Mesenchymal stem cell (in vitro differentiated cells and primary cell): ENCODE measurements around the gene MDP1.

Source experiments
- DNase-seq: peaks from one replicate; pipeline ENCODE4 v3.0.0-alpha.2; 2013
- H2AFZ ChIP-seq: one replicate; pipeline ENCODE4 v1.6.1; 2013; ENCODE audit warnings: low read depth, mild to moderate bottlenecking, control low read depth, inconsistent platforms, low read length, moderate library complexity
- H2AK5ac ChIP-seq: 2 replicates; pipeline ENCODE4 v1.6.1; 2013; ENCODE audit warnings: low read length, moderate library complexity, mild to moderate bottlenecking, inconsistent platforms; ENCODE audit not compliant: severe bottlenecking
- H2BK120ac ChIP-seq: one replicate; pipeline ENCODE4 v1.6.1; 2013; ENCODE audit warnings: low read depth, mild to moderate bottlenecking, inconsistent platforms, low read length, moderate library complexity
- H2BK12ac ChIP-seq, 2 experiments: one replicate each; pipeline ENCODE4 v1.6.1; 2013; ENCODE audit warnings: inconsistent platforms in 2 of 2, low read length in 2 of 2, mild to moderate bottlenecking in 2 of 2, moderate library complexity in 2 of 2, control low read depth in 1 of 2
- H2BK15ac ChIP-seq: one replicate; pipeline ENCODE4 v1.6.1; 2013; ENCODE audit warnings: mild to moderate bottlenecking, low read depth, inconsistent platforms; ENCODE audit not compliant: poor library complexity, severe bottlenecking
- H2BK5ac ChIP-seq: 2 replicates; pipeline ENCODE4 v1.6.1; 2013; ENCODE audit warnings: low read depth, mild to moderate bottlenecking, low read length, control low read depth, inconsistent platforms; ENCODE audit not compliant: poor library complexity, severe bottlenecking
- H3K14ac ChIP-seq, 2 experiments: one replicate each; pipeline ENCODE4 v1.6.1; 2013; ENCODE audit warnings: inconsistent platforms in 2 of 2, low read length in 2 of 2, control low read depth in 1 of 2, mild to moderate bottlenecking in 1 of 2, moderate library complexity in 1 of 2
- H3K18ac ChIP-seq, 2 experiments: one replicate each; pipeline ENCODE4 v1.6.1; 2013; ENCODE audit warnings: inconsistent platforms in 2 of 2, low read length in 2 of 2, control low read depth in 1 of 2, low read depth in 1 of 2, mild to moderate bottlenecking in 1 of 2
- H3K23ac ChIP-seq, 2 experiments: one replicate each; pipeline ENCODE4 v1.6.1; 2013; ENCODE audit warnings: inconsistent platforms in 2 of 2, low read length in 2 of 2, mild to moderate bottlenecking in 2 of 2, moderate library complexity in 2 of 2, control low read depth in 1 of 2
- H3K27ac ChIP-seq: 2 replicates; pipeline ENCODE4 v1.5.1; 2013; ENCODE audit warnings: mild to moderate bottlenecking, moderate library complexity, low read length, control low read depth, inconsistent platforms; ENCODE audit not compliant: poor library complexity, severe bottlenecking
- H3K27me3 ChIP-seq, 2 experiments: 2 replicates each; pipeline versions ENCODE4 v1.6.1 to v1.7.0; 2013; ENCODE audit warnings: low read length in 2 of 2, mild to moderate bottlenecking in 2 of 2, moderate library complexity in 2 of 2, control low read depth in 1 of 2, inconsistent platforms in 1 of 2; ENCODE audit not compliant: control insufficient read depth in 1 of 2, insufficient read depth in 1 of 2
- H3K36me3 ChIP-seq, 2 experiments: 2 replicates each; pipeline versions ENCODE4 v1.6.1 to v1.7.0; 2013; ENCODE audit warnings: low read length in 2 of 2, control low read depth in 1 of 2, inconsistent platforms in 1 of 2, low read depth in 1 of 2, mild to moderate bottlenecking in 1 of 2; ENCODE audit not compliant: insufficient read depth in 2 of 2, control insufficient read depth in 1 of 2
- H3K4ac ChIP-seq, 2 experiments: one replicate each; pipeline ENCODE4 v1.6.1; 2013; ENCODE audit warnings: inconsistent platforms in 2 of 2, low read length in 2 of 2, mild to moderate bottlenecking in 2 of 2, moderate library complexity in 2 of 2, control low read depth in 1 of 2, low read depth in 1 of 2
- H3K4me1 ChIP-seq: 2 replicates; pipeline ENCODE4 v1.6.1; 2013; ENCODE audit warnings: low read depth, low read length, control low read depth; ENCODE audit not compliant: control insufficient read depth, insufficient read depth
- H3K4me2 ChIP-seq: 2 replicates; pipeline ENCODE4 v1.6.1; 2013; ENCODE audit warnings: low read length, mild to moderate bottlenecking, inconsistent platforms; ENCODE audit not compliant: poor library complexity, severe bottlenecking
- H3K4me3 ChIP-seq, 2 experiments: 2 replicates each; pipeline versions ENCODE4 v1.5.1 to v1.7.0; 2013; ENCODE audit warnings: low read length in 2 of 2, mild to moderate bottlenecking in 2 of 2, control low read depth in 1 of 2, low read depth in 1 of 2; ENCODE audit not compliant: insufficient read depth in 1 of 2
- H3K79me1 ChIP-seq: replicated peaks from 2 replicates; pipeline ENCODE4 v1.6.1; 2013; ENCODE audit warnings: mild to moderate bottlenecking, control low read depth, low read length, inconsistent platforms; ENCODE audit not compliant: poor library complexity, severe bottlenecking
- H3K9ac ChIP-seq: 2 replicates; pipeline ENCODE4 v1.7.0; 2013; ENCODE audit warnings: mild to moderate bottlenecking, low read length, moderate library complexity
- H3K9me3 ChIP-seq: 2 replicates; pipeline ENCODE4 v1.7.0; 2013; ENCODE audit warnings: mild to moderate bottlenecking, low read length; ENCODE audit not compliant: control insufficient read depth
- H4K8ac ChIP-seq: one replicate; pipeline ENCODE4 v1.6.1; 2013; ENCODE audit warnings: inconsistent platforms, mild to moderate bottlenecking, low read length, moderate library complexity
- H4K91ac ChIP-seq: one replicate; pipeline ENCODE4 v1.6.1; 2013; ENCODE audit warnings: mild to moderate bottlenecking, low read length, inconsistent platforms
- WGBS: methylation state at CpG from one replicate; pipeline ENCODE4 v1.1.7; 2013; ENCODE audit warnings: mixed read lengths; 5-methylcytosine and 5-hydroxymethylcytosine counted together

Gene MDP1

DNA sequence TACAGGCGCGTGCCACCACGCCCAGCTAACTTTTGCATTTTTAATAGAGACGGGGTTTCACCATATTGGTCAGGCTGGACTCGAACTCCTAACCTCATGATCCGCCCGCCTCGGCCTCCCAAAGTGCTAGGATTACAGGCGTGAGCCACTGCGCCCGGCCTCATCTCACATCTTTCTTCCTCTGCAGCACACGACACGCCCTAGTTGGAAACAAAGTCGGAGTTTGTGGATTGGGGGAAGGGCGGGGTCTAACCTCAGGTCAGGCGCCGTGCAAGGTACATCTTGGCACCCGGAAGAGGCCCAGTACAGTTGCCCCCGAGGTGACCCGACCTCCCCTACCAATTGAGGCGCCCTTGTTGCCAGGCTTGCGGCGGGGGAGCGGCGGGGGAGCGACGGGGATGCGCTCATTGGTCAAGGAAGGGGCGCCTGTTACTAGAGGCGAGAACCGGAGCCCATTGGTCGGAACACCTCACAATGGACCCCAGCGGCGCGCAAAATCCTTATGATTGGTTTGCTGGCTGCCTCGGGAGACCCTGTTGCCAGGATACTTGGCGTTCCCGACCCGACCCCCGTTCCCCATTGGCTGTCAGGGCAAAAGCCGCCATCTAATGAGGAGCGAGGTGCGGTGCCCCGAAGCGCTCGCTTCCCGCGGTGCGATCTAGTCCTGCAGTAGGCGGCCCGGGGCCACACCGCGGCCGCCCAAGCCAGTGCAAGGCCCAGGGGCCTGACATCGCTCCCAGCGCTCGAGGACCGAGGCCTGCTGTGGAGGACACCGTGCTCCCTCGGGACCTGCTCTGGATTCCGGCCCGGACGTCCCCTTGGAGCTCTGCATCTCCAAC, 44.2 kb downstream of the MDP1 start, which contains the start of gene REC8:
TSS of gene REC8 (plus strand) at position 659 of the 839 bp plus-strand sequence. CDS start 473 bp downstream, outside the sequence.
- Histone ChIP-seq H3K4me3 (peak within 1 kb of the TSS in 1 of 2 experiments; percentile 7), H3K14ac (peak within 1 kb of the TSS in 1 of 2 experiments; percentile 55), H3K4me1 (peaks cover 3% of the 10 kb centered on the region), H2BK5ac (no peak within 1 kb of the TSS), H3K27me3 (no peaks in the 10 kb centered on the region), H3K23ac (peak within 1 kb of the TSS in 1 of 2 experiments; percentile 80), H4K91ac (peak within 1 kb of the TSS; percentile 62), H2BK120ac (no peak within 1 kb of the TSS), H2BK15ac (no peak within 1 kb of the TSS), H2BK12ac (peak within 1 kb of the TSS; percentile 21 to 86), H4K8ac (peak within 1 kb of the TSS; percentile 81), H3K9ac (no peak within 1 kb of the TSS), H3K4me2 (no peak within 1 kb of the TSS), H2AK5ac (no peak within 1 kb of the TSS), H3K27ac (no peak within 1 kb of the TSS), H3K9me3 (no peaks in the 10 kb centered on the region), H3K4ac (peak within 1 kb of the TSS in 1 of 2 experiments; percentile 69), H3K79me1 (peaks cover 1% of the 10 kb centered on the region), H3K18ac (peak within 1 kb of the TSS in 1 of 2 experiments; percentile 78), H3K36me3 (peaks cover 64 to 75% of the 10 kb centered on the region in 2 experiments), H2AFZ (peak within 1 kb of the TSS; percentile 53)
- DNase-seq, result peak; percentile 92
- WGBS, result 28% methylated on average over 62 of the region's 63 CpGs

DNA sequence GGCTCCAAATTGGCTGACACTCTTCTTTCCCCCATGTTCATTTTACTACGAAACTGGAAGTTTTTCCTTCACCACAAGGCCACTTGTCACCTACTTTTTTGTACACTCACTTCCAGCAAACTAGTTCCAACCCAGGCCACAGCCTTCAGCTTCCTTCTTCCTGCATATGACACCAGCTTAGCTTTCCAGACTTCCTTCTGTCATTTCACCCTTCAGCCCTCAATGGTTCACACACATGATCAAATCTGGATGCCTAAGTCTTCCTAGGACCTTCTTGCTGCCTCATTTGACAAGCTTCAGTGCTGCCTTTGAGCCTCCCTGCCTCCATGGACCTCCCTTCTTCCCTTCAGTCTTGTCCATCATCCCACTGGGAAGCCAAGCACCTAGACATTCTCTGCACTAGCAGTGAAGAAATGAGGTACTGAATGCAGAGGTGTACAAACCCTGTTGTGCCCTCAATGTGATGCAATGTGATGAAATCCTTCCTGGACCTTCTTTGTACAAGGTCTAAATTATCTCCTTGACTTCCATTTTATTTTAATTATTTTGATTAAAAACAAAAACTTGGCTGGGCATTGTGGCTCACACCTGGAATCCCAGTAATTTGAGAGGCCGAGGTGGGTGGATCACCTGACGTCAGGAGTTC, 48.3 kb downstream of the MDP1 start:
- Histone ChIP-seq H2AK5ac (no peak overlapping the region), H2BK5ac (no peak overlapping the region), H3K4ac (no peak overlapping the region), H3K9ac (no peak overlapping the region), H3K27me3 (no peaks in the 10 kb centered on the region), H3K4me3 (no peak overlapping the region), H2AFZ (no peak overlapping the region), H3K79me1 (peaks cover 28% of the 10 kb centered on the region), H2BK12ac (no peak overlapping the region), H3K27ac (no peak overlapping the region), H3K9me3 (no peaks in the 10 kb centered on the region), H3K4me2 (no peak overlapping the region), H3K18ac (no peak overlapping the region), H2BK15ac (no peak overlapping the region), H4K91ac (no peak overlapping the region), H3K14ac (peak overlapping the region in 1 of 2 experiments; percentile 7), H3K4me1 (peaks cover 10% of the 10 kb centered on the region), H4K8ac (no peak overlapping the region), H2BK120ac (no peak overlapping the region), H3K36me3 (peaks cover 77 to 78% of the 10 kb centered on the region in 2 experiments), H3K23ac (no peak overlapping the region)
- 98% methylated on average over 3 of the region's 3 CpGs for WGBS
- DNase-seq, result no peak

DNA sequence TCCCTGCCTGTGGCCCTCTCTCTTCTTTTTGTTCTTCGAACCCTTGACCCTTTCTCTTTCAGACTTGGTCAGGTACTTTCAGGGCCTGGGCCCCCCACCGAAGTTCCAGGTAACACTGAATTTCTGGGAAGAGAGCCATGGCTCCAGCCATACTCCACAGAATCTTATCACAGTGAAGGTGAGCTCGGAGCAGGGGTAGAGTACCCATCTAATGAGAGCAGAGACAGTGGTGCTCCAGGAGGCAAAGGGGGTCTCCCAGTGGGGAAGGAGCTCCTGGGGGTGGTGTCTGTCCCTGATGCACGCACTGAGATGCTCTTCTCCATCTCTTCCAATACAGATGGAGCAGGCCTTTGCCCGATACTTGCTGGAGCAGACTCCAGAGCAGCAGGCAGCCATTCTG, 50.1 kb downstream of the MDP1 start:
- DNase-seq, result no peak
- no peak overlapping the region for H2BK5ac ChIP-seq
- H3K18ac ChIP-seq, result no peak overlapping the region
- no peak overlapping the region for H2BK12ac ChIP-seq
- H3K23ac ChIP-seq, result no peak overlapping the region
- H2BK120ac ChIP-seq, result no peak overlapping the region
- no peak overlapping the region for H2AK5ac ChIP-seq
- H2AFZ ChIP-seq, result no peak overlapping the region
- H3K14ac ChIP-seq, result no peak overlapping the region
- 92% methylated on average over 5 of the region's 5 CpGs for WGBS
- H4K8ac ChIP-seq, result no peak overlapping the region
- no peaks in the 10 kb centered on the region for H3K27me3 ChIP-seq
- peaks cover 61 to 72% of the 10 kb centered on the region in 2 experiments for H3K36me3 ChIP-seq
- H3K27ac ChIP-seq, result no peak overlapping the region
- no peak overlapping the region for H3K4me3 ChIP-seq
- no peaks in the 10 kb centered on the region for H3K9me3 ChIP-seq
- H4K91ac ChIP-seq, result no peak overlapping the region
- H3K4me2 ChIP-seq, result no peak overlapping the region
- H3K4me1 ChIP-seq, result peaks cover 14% of the 10 kb centered on the region
- H2BK15ac ChIP-seq, result no peak overlapping the region
- no peak overlapping the region for H3K4ac ChIP-seq
- H3K9ac ChIP-seq, result no peak overlapping the region
- H3K79me1 ChIP-seq, result peaks cover 28% of the 10 kb centered on the region

DNA sequence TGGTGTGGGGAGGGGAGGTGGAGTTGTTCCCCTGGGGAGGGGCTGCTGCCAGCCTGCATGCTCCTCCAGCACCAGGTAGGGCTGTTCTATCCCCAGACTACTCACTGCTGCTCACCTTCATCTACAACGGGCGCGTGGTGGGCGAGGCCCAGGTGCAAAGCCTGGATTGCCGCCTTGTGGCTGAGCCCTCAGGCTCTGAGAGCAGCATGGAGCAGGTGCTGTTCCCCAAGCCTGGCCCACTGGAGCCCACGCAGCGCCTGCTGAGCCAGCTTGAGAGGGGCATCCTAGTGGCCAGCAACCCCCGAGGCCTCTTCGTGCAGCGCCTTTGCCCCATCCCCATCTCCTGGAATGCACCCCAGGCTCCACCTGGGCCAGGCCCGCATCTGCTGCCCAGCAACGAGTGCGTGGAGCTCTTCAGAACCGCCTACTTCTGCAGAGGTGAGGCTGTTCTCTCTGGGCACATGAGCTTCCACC, 51.3 kb downstream of the MDP1 start:
- Histone ChIP-seq H3K4me1 (peaks cover 19% of the 10 kb centered on the region), H4K8ac (no peak overlapping the region), H3K14ac (no peak overlapping the region), H2BK5ac (no peak overlapping the region), H3K27me3 (no peaks in the 10 kb centered on the region), H3K4ac (no peak overlapping the region), H3K4me2 (no peak overlapping the region), H3K36me3 (peaks cover 65 to 77% of the 10 kb centered on the region in 2 experiments), H2AFZ (no peak overlapping the region), H3K9me3 (no peaks in the 10 kb centered on the region), H3K79me1 (peaks cover 28% of the 10 kb centered on the region), H4K91ac (no peak overlapping the region), H2BK15ac (no peak overlapping the region), H2BK120ac (no peak overlapping the region), H2BK12ac (no peak overlapping the region), H3K23ac (no peak overlapping the region), H3K27ac (no peak overlapping the region), H2AK5ac (no peak overlapping the region), H3K9ac (no peak overlapping the region), H3K4me3 (no peak overlapping the region), H3K18ac (no peak overlapping the region)
- DNase-seq, result no peak
- 97% methylated on average over 14 of the region's 14 CpGs for WGBS
